Stromal cell of bone marrow (primary cell): ENCODE measurements around the gene TYK2.

Experiments used
- DNase-seq: peaks from one replicate; pipeline ENCODE4 v3.0.0-alpha.2; 2012; ENCODE audit warnings: low read depth

Gene TYK2

DNA sequence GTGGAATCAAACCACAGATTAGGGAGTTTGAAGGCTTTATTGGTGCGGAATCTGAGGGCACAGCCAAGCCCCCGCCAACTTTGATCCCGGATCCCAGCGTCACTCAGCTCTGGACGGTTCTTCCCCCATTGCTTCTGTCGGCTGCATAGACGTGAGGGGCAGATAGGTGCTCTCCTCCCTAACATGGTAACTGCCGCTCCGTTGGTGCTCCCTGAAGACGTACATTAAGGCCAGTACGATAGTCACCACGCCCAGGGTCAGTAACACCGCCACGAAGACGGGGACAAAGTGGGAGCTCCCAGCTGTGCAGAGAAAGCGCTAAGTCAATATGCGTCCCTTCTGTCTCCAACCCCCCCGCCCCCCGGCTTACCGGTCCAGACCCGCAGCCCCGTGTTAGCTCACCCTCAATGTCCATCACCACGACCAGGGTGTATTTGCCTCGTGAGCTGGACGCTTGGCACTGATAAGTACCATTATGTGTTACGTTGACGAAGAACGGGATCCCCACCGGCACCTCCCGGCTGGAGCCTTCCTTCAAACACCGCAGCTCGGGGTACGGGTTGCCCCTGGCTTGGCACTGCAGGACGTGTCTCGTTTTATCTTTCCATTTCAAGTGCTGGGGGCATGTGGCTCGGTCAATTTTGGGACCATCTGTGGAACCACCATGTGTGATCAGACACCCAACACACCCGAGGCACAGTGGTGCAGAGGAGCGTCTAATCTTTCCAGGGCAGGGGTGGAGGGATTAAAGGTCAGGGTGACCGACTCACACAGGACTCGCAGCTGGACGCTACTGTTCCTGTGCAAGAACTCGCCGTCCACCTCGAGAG lies 46.4 kb downstream of the TYK2 start:
- DNase-seq = no peak

DNA sequence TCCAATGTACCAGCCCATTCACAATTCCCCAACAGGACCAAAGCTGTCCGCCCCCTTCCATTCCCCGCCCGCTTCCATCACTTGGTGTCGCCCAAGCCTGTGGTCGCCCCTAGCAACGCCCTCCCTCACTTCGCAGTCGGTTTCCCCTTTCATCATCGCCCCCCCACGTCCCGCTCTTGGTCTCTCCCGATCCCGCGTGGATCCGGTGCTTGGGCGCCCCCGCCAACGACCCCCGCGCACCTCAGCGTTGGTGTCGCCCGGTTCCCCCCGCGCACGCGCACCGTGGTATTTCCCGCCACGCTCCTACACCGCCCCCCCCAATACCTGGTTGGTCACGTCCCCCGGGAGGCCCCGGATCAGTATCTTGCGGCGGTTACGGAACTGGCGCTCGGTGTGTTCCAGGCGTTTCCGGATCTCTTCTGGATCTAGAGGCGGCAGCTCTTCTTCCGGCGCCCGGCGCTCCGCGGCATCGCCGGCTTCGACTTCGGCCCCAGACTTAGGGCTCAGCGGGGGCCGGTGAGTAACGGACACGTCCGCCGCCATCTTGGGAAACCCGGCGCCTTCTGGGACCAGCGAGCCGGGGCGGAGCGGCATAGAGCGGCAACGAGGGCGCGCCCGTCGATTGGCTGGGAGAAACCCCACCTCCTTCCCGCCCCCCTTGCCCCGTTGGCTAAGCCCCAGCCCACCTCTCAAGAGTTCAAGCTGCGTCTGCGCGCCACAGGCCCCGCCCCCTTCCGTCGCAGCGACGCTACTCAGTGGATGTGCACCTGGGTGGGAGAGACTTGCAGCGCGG lies 47.2 kb downstream of the TYK2 start, which contains the start of gene RAVER1:
Gene RAVER1, minus strand, starts transcription at position 565 of the 793 bp plus-strand sequence. Its CDS starts 22 bp downstream, at position 543.
- peak; percentile 93 for DNase-seq

DNA sequence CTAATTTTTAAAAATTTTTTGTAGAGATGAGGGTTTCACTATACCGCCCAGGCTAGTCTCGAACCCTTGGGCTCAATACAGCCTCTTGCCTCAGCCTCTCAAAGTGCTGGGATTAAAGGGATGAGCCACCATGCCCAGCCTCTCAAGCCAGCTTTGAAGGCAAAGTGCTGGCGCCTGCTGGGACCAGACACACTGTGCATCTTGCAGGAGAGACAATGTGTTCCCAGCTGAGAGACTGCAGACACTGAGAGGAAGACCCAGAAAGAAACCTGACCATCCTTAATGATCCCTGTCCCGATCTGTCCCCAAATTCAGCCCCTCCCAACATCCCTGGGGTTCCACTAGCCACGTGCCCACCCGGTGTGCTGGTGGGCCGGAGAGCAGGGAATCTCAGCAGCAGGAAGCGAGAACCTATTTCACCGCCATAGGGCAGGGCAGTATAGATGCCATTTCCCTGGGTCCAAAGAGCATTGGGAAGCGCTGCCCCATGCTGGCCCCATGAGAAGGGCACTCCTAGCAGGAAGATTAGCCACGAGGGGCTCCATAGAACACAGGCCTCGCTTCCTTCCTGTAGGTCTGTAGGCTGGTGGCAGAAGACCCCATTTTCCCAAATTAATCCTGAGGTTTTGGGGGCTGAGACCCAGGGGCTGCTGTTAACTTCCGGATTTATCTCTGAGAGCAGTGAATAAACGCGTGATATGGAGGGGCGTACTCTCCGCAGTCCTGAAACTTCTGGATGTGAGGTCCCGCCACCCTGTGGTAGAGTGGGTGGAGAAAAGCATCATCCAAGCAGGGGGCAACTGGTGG lies 48.0 kb downstream of the TYK2 start:
- DNase-seq = no peak

DNA sequence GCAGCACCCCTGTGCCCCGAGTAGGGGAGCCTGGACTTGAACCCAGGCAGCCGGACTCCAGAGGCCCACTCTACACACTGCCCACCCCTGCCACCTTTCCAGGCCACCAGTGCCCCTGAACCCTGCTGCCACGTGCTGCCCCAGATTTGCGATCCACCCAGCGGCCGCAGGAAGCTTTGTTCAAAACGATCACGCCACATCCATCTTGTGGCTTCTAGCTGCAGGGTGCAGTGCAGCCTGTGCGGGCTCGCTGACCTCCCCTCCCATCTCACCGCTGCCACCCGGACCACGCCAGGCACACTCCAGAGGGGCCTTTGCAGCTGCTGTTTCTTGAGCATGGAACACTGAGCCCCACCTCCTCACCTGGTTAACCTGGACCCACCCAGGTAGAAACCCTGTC lies 50.8 kb downstream of the TYK2 start:
- no peak for DNase-seq

DNA sequence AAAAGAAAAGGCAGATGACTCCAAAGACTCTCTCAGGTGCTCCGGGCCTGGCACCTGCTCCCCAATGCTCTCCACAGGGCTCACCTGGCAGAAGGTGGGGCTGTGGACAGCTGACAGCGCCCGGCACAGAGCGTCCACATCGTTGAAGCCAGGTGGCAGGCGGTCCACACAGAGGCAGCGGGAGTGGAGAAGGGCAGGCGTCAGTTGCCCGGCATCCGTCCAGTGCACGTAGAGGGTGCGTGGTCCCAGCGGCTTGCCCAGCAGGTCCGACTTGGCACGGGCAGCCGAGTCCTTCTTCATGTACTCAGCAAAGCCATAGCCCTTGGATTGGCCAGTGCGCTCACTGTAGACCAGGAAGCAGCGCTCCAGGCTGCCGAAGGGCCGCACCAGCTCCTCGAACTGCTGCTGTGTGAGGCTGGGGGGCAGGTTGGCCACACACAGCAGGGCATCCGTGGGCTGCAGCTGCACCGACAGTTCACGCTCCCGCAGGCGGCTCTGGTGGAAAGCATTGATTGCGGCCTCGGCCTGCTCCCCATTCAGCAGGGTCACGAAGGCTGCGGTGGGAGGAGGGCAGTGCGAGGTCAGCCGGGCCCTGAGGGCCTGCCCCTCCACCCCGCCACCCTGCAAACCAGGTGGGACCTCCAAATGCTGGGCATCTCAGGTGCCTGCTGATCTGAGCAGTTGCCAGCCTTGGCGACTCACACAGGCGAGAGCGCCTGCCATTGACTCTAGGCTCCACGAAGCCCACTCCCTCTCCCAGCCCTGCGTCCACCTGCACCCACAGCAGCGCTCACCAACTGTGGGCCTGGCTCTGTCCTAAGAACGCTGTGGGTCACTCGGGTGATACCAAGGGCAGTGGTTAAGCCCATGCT lies 51.6 kb downstream of the TYK2 start:
- DNase-seq = no peak

DNA sequence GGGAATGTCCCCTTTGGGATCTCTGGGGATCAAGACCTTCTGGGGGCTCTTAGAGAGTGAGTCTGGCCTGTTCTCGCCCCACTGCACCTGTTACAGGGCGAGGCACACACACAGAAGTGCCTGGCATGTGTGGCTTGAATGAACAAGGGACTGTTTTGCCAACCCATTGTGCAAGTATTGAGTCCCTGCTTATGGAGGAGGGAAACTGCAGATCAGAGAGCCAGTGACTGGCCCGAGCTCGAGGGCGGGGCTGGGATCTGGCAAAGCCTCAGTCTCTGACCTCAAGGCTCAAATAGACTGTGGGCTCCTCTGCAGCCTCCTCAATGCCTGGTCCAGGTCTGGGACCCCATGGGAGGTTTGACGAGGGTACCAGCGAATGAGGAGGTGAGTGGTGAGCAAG lies 52.6 kb downstream of the TYK2 start:
- no peak for DNase-seq

DNA sequence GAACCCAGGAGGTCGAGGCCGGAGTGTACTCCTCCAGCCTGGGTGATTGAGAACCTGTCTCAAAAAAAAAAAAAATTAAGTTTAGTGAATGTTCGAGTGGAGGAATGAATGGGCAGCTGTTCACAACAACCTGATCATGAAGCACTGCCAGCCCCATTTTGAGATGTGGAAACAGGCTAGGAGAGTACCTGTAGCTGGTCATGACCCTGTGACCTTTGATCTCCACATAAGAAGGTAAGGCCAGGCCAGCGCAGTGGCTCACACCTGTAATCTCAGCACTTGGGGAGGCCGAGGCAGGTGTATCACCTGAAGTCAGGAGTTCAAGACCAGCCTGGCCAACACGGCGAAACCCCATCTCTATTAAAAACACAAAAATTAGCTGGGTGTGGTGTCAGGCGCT lies 54.6 kb downstream of the TYK2 start:
- DNase-seq = no peak

DNA sequence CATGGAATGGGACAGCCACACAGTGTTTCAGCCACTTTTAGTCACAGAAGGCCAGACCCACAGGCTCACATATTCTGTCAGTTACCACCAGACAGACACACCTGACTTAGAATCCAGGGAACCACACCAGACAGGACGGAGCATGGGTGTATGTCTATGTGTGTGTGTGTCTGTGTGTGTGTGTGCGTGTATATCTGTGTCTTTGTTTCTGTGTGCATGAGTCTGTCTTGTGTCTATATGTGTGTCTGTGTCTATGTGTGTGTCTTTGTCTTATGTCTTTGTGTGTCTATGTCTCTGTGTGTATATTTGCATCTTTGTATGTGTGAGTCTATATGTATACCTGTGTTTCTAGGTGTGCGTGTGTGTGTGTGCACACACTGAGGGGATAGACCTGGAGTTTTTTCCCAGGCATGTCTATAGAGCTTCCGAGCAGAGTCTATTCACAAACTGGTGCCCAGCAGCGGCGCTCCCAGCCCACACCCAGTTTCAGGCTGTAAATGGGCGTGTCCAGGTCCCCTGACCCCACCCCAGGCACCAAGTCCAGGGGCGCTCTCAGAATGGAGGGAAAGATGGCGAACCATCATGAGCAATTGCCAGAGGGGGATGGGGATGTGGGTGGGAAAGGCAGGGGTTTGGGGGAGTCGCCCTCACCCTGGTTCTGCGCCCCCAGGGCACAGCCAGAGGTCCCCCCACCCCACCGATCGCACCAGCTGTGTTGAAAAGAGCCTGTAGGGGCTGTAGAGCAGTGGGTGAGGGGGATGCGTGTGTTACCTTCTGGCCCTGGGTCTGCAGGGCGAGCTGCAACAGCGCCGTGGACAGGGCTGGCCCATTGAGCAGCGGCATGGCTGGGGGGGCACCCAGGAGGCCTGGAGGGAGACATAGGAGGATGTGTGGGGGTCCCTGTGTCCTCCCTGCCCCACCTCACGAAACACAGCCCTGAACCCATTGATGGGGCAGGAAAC lies 58.2 kb downstream of the TYK2 start:
- no peak for DNase-seq

DNA sequence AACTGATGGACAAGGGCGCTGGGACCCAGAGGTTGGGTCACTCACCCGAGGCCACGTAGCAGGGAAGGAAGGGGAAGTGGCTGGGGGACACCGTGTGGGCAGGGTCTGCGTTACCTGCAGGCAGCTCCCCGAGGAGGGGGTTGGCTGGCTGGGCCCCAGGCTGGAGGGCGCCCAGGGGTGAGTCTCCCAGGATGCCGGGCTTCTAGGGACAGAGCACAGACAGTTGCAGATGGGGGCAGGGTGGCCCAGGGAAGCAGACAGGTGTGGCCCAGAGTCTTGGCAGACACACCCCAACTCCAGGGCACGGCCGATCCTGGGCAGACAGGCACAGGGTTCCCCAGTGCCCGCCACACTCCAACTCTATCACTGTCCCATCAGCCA lies 59.0 kb downstream of the TYK2 start:
- no peak for DNase-seq

DNA sequence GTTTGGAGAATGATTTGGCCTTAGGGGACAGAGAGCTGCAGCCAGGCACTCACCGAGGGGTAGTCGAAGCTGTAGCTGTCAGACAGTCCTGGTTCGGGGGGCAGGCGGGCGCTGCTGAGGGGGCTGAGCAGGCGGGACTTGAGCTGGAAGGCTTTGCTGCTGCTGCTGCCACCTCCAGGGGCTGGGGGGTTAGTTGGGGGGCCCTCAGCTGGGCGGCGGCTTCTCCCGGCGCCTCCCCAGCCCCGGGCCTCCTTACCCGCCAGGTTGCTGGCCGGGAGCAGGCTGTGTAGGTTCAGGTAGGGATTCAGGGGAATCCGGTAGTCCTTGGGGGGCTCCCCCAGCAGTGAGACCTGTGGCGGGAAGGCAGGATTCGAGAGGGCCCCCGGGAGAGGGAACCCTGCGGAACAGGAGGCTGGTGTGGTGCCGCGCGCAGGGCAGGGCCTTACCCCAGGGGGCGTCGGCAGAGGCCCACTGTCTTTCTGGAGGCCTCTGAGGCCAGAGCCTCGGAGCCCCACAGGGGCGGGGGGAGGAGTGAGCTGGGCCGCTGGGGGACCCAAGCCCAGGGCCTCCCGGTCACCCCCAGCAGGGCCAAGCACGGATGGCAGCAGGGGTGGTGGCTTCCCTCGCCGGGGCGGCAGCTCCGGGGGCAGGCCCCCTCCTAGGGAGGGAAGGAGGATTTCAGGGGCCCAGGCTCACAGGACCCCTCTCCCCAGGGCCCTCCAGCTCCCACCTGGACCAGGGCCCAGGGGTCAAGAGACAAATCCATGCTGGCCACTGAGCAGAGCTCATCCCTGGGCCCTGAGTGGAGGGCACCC lies 59.6 kb downstream of the TYK2 start:
- DNase-seq = no peak

DNA sequence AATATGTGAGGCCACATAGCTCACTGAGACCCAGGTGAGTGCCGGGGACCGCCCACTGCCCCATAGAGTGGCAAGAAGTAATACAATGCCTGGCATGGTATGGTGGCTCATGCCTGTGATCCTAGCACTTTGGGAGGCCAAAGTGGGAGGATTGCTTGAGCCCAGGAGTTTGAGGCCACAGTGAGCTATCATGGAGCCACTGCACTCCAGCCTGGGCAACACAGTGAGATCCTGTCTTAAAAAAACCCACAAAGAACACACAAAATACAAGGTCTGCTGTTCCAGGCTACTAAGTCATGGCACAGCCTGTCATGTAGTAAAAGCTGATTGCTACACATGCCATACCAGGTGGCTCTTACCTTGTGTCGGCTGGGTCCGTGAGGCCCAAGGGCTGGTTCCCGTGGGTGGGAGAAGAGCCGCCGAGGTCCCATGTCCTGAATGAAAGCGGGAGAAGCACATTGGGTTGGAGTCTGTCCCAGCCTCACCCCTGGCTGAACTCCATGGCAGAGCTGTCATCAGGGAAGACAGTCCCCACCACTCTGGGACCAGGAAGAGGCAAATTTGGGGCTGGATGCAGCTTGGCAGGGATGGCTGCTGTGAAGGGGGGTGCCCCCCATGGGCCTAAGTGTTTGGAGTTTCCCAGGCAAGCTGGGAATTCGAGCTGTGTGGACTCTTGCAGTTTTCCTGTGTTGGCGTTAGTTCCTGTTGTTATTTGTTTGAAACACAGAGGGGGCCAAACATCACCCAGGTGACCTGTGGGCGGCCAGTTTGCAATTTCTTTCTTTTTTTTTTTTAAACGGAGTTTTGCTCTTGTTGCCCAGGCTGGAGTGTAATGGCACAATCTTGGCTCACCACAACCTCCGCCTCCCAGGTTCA lies 61.3 kb downstream of the TYK2 start:
- DNase-seq = no peak

DNA sequence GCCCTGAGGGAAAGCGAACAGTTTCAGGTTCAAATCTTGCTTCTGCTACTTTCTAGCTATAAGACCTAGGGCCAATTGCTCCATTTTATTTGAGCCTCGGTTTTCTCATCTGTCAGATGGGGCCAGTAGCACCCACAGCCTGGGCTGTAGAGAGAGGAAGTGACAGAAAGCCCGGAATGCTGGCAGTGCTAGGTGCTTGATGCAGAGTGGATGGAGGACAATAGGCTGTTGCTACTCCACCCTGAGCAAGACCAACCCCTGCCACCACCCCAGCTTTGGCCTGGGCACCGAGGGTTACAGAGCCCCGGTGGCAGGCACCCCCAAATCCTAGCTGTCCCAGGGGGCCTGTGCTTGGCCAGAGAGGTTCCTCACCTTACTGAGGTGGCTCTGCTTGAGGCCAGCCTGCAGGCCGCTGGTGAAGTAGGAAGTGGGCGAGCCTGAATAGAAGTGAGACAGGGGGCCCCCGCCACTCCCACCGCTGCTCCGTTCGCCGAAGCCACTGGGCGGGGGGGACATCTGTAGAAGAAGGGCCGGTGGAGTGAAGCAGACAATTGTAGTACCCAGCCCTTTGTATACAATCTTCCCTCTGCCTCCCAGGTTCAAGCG lies 62.4 kb downstream of the TYK2 start:
- DNase-seq = no peak

DNA sequence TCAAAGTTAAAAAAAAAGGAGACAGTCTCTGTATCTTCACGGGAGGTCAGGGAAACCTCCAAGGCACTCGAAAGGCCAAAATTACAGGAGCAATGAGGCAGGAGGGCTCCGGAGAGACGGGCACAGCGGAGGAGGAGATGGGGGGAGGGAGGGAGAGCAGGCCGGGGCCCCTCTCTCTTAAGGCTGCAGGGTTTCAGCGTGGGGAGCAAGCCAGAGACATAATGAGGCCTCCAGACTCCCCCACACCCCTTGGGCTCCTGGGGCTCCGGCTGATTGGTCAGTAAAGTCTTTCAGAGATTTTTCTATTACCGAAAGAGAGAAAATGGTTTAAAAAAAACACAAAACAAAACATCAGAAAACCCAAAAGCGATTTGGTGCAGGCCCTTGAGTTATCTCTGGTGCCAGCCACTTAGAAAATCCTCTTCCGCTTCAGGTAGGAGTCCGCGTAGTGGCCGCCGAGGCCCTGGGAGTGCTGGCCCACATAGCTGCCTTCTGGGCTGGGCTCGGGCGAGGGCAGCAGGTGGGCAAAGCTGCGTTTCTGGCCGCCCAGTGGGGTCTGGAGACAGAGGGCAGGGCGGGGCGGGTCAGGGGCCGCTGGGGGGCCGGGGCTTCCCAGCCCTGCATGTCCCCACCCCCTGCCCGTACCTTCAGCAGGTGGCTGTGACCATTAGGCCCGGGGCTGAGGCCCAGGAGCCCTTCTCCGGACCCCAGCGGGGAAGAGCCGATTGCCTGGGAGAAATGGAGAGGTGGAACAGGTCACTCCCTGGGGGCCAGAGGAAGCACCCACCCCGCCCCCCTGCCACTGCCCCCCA lies 63.1 kb downstream of the TYK2 start:
- DNase-seq = no peak

DNA sequence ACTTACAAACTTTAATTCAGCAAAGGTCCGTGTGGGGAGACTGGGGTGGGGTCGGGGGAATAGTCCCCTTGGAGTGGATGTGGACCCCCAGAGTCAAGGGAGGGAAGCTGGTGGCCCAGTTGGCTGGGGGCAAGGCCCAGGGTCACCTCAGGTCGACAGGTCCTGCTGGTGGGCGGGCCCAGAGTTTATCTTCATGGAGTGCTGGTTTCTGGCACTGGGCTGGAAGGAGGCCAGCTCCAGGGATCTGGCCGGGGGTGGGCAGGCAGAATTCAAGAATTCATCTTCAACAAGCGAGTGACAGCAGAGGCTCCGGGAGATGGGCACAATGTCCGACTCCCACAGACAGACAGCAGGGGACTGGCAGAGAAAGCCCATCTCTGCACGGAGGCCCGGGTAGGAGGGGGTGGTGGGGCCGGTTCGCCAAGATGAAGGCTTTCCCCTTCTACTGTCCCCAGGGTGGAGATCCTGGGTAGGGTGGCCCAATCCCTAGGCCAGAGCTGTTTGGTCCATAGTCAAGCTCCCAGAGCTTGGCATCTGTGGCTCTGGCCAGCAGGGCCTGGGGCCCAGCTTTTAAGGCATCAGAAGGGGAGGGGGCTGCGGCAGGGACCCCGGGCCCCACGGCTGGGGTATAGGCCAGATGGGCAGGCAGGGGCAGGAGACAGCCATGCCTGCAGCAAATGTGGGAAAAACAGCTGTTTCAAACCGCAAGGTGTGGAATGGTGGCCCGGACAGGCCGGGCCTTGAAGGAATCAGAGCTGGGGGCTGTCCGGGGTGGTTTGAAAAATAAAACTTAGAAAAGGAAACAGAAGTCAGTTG lies 63.9 kb downstream of the TYK2 start:
- DNase-seq = no peak

DNA sequence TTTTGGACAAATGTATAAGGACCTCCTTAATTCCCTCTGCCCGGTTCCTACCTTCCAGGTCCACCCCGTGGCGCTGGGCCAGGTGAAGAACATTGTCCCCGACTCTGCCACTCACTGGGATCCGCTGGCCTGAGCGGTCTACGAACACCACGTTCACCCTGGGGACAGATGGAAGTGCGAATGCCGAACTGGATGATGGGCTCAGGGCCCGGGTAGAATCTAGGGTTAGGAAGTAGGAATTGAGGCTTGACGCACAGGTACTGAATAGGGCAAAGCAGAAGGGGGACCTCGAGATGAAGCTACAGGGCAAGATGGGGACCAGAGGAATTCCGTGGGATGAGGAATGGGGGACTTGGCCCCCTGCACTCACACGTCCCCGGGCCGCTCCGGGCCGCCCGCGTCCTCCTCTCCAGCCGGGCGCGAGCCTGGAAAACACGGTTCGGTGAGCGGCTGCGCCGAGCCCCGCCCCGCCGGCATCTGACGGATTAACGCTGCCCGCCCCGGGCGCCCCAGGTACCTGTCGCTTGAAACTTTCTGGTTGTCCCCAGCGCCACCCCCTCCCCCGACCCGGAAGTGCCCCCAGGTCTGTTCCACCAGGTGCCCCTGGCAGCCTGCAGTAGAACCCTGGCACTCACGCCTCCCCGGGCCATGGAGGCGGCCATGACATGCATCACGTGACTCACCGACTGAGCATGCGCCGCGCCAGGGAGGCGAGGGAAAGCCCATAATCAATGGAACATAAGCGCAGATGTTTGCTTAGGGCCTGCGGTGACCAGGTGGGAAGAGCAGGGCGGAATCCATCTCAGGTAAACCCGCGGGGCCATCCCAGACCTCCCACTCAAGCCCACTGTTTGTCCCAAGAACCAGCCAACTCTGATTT lies 64.8 kb downstream of the TYK2 start, which contains the start of gene FDX2:
Gene FDX2, minus strand, starts transcription at position 681 of the 880 bp plus-strand sequence. Its CDS starts 19 bp downstream, at position 662.
- DNase-seq = peak; percentile 68
